ENCODE data around the gene VTI1B.
"Not testable (repeated sequence)": the region's sequence is repeated elsewhere in the genome, so short reads cannot be mapped to it uniquely, and the experiment has no call there.

Gene VTI1B

GRCh38 chr14:67633451-67634147 lies 40.8 kb downstream of the VTI1B start:
- peaks cover 9% of the 10 kb centered on the region for H3K4me1 ChIP-seq (ENCODE audit: control insufficient read depth, insufficient read depth, low read length, unreplicated experiment)

GRCh38 chr14:67630938-67631337 lies 43.5 kb downstream of the VTI1B start:
- Histone ChIP-seq H2AFZ (ENCODE audit: low read length, unreplicated experiment) (no peak overlapping the region), H3K79me2 (ENCODE audit: control insufficient read depth, insufficient read depth, low read length, unreplicated experiment) (no peaks in the 10 kb centered on the region), H3K27ac (ENCODE audit: low read depth, low read length) (no peak overlapping the region), H3K4me1 (ENCODE audit: control insufficient read depth, insufficient read depth, low read length, unreplicated experiment) (peaks cover under 1% of the 10 kb centered on the region), H3K36me3 (ENCODE audit: insufficient read depth, low read length) (no peaks in the 10 kb centered on the region), H3K27me3 (ENCODE audit: insufficient read depth, low read length) (no peaks in the 10 kb centered on the region), H3K4me3 (ENCODE audit: low read depth, low read length) (no peak overlapping the region)

More at GRCh38 chr14:67633451-67634147, 40.8 kb downstream of the VTI1B start:
- H3K27me3 ChIP-seq (ENCODE audit: insufficient read depth, low read length) = no peaks in the 10 kb centered on the region
- no peak overlapping the region for H3K27ac ChIP-seq (ENCODE audit: low read depth, low read length)
- no peaks in the 10 kb centered on the region for H3K79me2 ChIP-seq (ENCODE audit: control insufficient read depth, insufficient read depth, low read length, unreplicated experiment)
- H3K36me3 ChIP-seq (ENCODE audit: insufficient read depth, low read length) = no peaks in the 10 kb centered on the region
- no peak overlapping the region for H3K4me3 ChIP-seq (ENCODE audit: low read depth, low read length)
- H2AFZ ChIP-seq (ENCODE audit: low read length, unreplicated experiment) = no peak overlapping the region

GRCh38 chr14:67630186-67630585 lies 44.2 kb downstream of the VTI1B start:
- Histone ChIP-seq H3K36me3 (ENCODE audit: insufficient read depth, low read length) (no peaks in the 10 kb centered on the region), H3K27ac (ENCODE audit: low read depth, low read length) (no peak overlapping the region), H3K79me2 (ENCODE audit: control insufficient read depth, insufficient read depth, low read length, unreplicated experiment) (no peaks in the 10 kb centered on the region), H3K27me3 (ENCODE audit: insufficient read depth, low read length) (no peaks in the 10 kb centered on the region), H3K4me1 (ENCODE audit: control insufficient read depth, insufficient read depth, low read length, unreplicated experiment) (no peaks in the 10 kb centered on the region), H3K4me3 (ENCODE audit: low read depth, low read length) (no peak overlapping the region), H2AFZ (ENCODE audit: low read length, unreplicated experiment) (no peak overlapping the region)

GRCh38 chr14:67627519-67627918 lies 46.9 kb downstream of the VTI1B start:
- Histone ChIP-seq H3K27me3 (ENCODE audit: insufficient read depth, low read length) (no peaks in the 10 kb centered on the region), H3K4me1 (ENCODE audit: control insufficient read depth, insufficient read depth, low read length, unreplicated experiment) (peaks cover 8% of the 10 kb centered on the region), H3K27ac (ENCODE audit: low read depth, low read length) (no peak overlapping the region), H2AFZ (ENCODE audit: low read length, unreplicated experiment) (no peak overlapping the region), H3K36me3 (ENCODE audit: insufficient read depth, low read length) (no peaks in the 10 kb centered on the region), H3K79me2 (ENCODE audit: control insufficient read depth, insufficient read depth, low read length, unreplicated experiment) (no peaks in the 10 kb centered on the region), H3K4me3 (ENCODE audit: low read depth, low read length) (no peak overlapping the region)

- not testable (repeated sequence) for H3K36me3 ChIP-seq (ENCODE audit: insufficient read depth, low read length); H3K27me3 ChIP-seq (ENCODE audit: insufficient read depth, low read length); H3K4me3 ChIP-seq (ENCODE audit: low read depth, low read length); H3K27ac ChIP-seq (ENCODE audit: low read depth, low read length); H3K79me2 ChIP-seq (ENCODE audit: control insufficient read depth, insufficient read depth, low read length, unreplicated experiment); H2AFZ ChIP-seq (ENCODE audit: low read length, unreplicated experiment)
- H3K4me1 ChIP-seq (ENCODE audit: control insufficient read depth, insufficient read depth, low read length, unreplicated experiment) = peaks cover 13% of the 10 kb centered on the region
These were observed 48.3 kb downstream of the VTI1B start for GRCh38 chr14:67626131-67626530.

- peak overlapping the region; percentile 23 for H3K4me3 ChIP-seq (ENCODE audit: low read depth, low read length)
- H3K79me2 ChIP-seq (ENCODE audit: control insufficient read depth, insufficient read depth, low read length, unreplicated experiment) = no peaks in the 10 kb centered on the region
- no peaks in the 10 kb centered on the region for H3K27me3 ChIP-seq (ENCODE audit: insufficient read depth, low read length)
- H3K27ac ChIP-seq (ENCODE audit: low read depth, low read length) = peak overlapping the region; percentile 81
- H2AFZ ChIP-seq (ENCODE audit: low read length, unreplicated experiment) = peak overlapping the region; percentile 73
- H3K36me3 ChIP-seq (ENCODE audit: insufficient read depth, low read length) = no peaks in the 10 kb centered on the region
- H3K4me1 ChIP-seq (ENCODE audit: control insufficient read depth, insufficient read depth, low read length, unreplicated experiment) = peaks cover 25% of the 10 kb centered on the region
These were observed 51.3 kb downstream of the VTI1B start for GRCh38 chr14:67623114-67623513.

- Histone ChIP-seq H3K4me3 (ENCODE audit: low read depth, low read length) (peak overlapping the region; percentile 23), H3K4me1 (ENCODE audit: control insufficient read depth, insufficient read depth, low read length, unreplicated experiment) (peaks cover 25% of the 10 kb centered on the region), H3K79me2 (ENCODE audit: control insufficient read depth, insufficient read depth, low read length, unreplicated experiment) (no peaks in the 10 kb centered on the region), H2AFZ (ENCODE audit: low read length, unreplicated experiment) (peak overlapping the region; percentile 73), H3K27me3 (ENCODE audit: insufficient read depth, low read length) (no peaks in the 10 kb centered on the region), H3K27ac (ENCODE audit: low read depth, low read length) (peak overlapping the region; percentile 81), H3K36me3 (ENCODE audit: insufficient read depth, low read length) (no peaks in the 10 kb centered on the region)
These were observed 51.8 kb downstream of the VTI1B start for GRCh38 chr14:67622675-67623074.

GRCh38 chr14:67620217-67620785 lies 54.1 kb downstream of the VTI1B start:
- Histone ChIP-seq H3K36me3 (ENCODE audit: insufficient read depth, low read length) (no peaks in the 10 kb centered on the region), H3K27ac (ENCODE audit: low read depth, low read length) (no peak overlapping the region), H3K27me3 (ENCODE audit: insufficient read depth, low read length) (no peaks in the 10 kb centered on the region), H3K4me3 (ENCODE audit: low read depth, low read length) (peak overlapping the region; percentile 86), H3K79me2 (ENCODE audit: control insufficient read depth, insufficient read depth, low read length, unreplicated experiment) (no peaks in the 10 kb centered on the region), H2AFZ (ENCODE audit: low read length, unreplicated experiment) (peak overlapping the region; percentile 81), H3K4me1 (ENCODE audit: control insufficient read depth, insufficient read depth, low read length, unreplicated experiment) (peaks cover 25% of the 10 kb centered on the region)

GRCh38 chr14:67619446-67620216 lies 54.8 kb downstream of the VTI1B start, which contains the start of gene ARG2:
Gene ARG2 (plus strand): TSS chr14:67619920. CDS start chr14:67619978, 58 bp downstream.
- H3K27ac ChIP-seq (ENCODE audit: low read depth, low read length) = peak within 1 kb of the TSS; percentile 14; the same call in 1 of the 2 replicates

GRCh38 chr14:67618617-67619063 lies 55.8 kb downstream of the VTI1B start:
- H3K79me2 ChIP-seq (ENCODE audit: control insufficient read depth, insufficient read depth, low read length, unreplicated experiment) = no peaks in the 10 kb centered on the region
- no peak overlapping the region for H2AFZ ChIP-seq (ENCODE audit: low read length, unreplicated experiment)
- no peaks in the 10 kb centered on the region for H3K27me3 ChIP-seq (ENCODE audit: insufficient read depth, low read length)
- H3K36me3 ChIP-seq (ENCODE audit: insufficient read depth, low read length) = no peaks in the 10 kb centered on the region
- peak overlapping the region; percentile 14; the same call in 1 of the 2 replicates for H3K27ac ChIP-seq (ENCODE audit: low read depth, low read length)
- peaks cover 25% of the 10 kb centered on the region for H3K4me1 ChIP-seq (ENCODE audit: control insufficient read depth, insufficient read depth, low read length, unreplicated experiment)
- no peak overlapping the region for H3K4me3 ChIP-seq (ENCODE audit: low read depth, low read length)

More at GRCh38 chr14:67619446-67620216, 54.8 kb downstream of the VTI1B start, which contains the start of gene ARG2:
- H3K36me3 ChIP-seq (ENCODE audit: insufficient read depth, low read length) = no peaks in the 10 kb centered on the region
- H3K27me3 ChIP-seq (ENCODE audit: insufficient read depth, low read length) = no peaks in the 10 kb centered on the region
- H3K79me2 ChIP-seq (ENCODE audit: control insufficient read depth, insufficient read depth, low read length, unreplicated experiment) = no peaks in the 10 kb centered on the region
- H3K4me1 ChIP-seq (ENCODE audit: control insufficient read depth, insufficient read depth, low read length, unreplicated experiment) = peaks cover 25% of the 10 kb centered on the region
- H3K4me3 ChIP-seq (ENCODE audit: low read depth, low read length) = peak within 1 kb of the TSS; percentile 86
- peak within 1 kb of the TSS; percentile 81 for H2AFZ ChIP-seq (ENCODE audit: low read length, unreplicated experiment)

Measured in ACC112 (cell line).